Activated CD4-positive, CD25-positive, alpha-beta regulatory T cell treated with anti-CD3 and anti-CD28 coated beads, Interleukin-2, amount 50 U/mL, for 72 hours (primary cell): ENCODE data around the gene NKD2.

ENCODE experiments used
- DNase-seq: peaks from one replicate; pipeline ENCODE4 v3.0.0; 2021

NKD2 gene

GRCh38 chr5:1001406-1002270 is 7.0 kb upstream of the NKD2 start:
- DNase-seq, result peak; percentile 19

GRCh38 chr5:1002271-1002546 is 6.4 kb upstream of the NKD2 start:
- DNase-seq, result no peak

GRCh38 chr5:1002836-1003235 is 5.8 kb upstream of the NKD2 start:
- peak; percentile 11 for DNase-seq

- DNase-seq, result peak; percentile 24
Measured at GRCh38 chr5:1003296-1003937, 5.2 kb upstream of the NKD2 start.

DNA sequence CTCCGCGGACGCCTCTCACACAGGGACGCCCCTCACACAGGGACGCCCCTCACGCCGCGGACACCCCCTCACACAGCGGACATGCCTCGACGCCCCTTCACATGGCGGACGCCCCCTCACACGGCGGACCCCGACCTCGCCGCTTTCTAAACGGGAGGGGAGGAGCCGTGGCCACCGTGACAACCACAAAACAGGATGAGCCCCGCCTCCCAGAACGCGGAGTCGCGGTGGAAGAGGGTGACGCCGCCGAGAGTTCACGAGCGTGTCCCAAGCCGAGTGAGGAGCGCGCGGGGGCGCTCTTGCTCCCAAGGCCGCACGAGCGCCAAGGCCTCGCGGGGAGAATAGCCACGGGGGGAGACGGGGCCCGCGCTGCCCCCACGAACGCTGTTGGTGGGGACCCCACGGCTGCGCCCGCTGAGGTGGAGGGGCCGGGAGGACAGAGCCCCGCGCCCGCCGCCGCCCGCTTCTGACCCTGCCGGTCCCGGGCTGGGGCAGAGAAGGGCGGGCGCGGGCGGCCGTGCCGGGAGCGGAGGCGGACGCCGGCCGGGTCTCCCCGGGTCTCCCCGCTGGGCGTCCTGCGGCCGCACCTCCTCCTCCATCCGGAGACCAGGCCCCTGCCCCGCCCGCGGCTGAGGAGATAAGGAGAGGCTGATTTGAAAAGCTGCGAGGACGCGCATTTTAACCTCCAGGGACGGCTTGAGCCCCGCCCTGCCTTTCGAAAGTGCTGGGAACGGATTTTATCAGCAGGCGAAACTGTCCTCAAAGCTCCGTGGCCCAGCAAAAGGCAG is 3.9 kb upstream of the NKD2 start:
- DNase-seq, result peak; percentile 34

- DNase-seq, result peak; percentile 27
Measured at GRCh38 chr5:1005249-1005851, 3.3 kb upstream of the NKD2 start.

GRCh38 chr5:1005904-1006655 is 2.5 kb upstream of the NKD2 start:
- peak; percentile 29 for DNase-seq

DNA sequence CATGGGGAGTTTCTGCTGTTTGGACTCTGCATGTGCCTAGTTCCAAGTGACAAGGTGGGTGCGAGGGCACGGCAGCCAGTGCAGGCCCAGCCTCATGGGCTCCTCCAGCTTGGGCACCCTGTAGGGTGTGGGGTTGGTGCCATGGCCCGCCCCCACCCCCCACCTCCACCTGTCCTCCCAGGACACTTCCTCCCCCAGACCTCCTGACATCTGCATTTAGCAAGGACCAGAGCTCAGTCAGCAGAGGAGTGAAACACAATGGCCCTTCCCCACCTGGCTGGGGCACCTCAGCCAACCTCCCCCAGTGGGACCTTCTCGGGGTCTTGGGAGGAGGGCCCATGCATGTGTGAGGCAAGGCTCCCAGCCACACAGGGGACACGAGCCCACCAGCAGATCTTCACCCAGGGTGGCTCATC is 1.9 kb upstream of the NKD2 start:
- DNase-seq, result peak; percentile 22

DNA sequence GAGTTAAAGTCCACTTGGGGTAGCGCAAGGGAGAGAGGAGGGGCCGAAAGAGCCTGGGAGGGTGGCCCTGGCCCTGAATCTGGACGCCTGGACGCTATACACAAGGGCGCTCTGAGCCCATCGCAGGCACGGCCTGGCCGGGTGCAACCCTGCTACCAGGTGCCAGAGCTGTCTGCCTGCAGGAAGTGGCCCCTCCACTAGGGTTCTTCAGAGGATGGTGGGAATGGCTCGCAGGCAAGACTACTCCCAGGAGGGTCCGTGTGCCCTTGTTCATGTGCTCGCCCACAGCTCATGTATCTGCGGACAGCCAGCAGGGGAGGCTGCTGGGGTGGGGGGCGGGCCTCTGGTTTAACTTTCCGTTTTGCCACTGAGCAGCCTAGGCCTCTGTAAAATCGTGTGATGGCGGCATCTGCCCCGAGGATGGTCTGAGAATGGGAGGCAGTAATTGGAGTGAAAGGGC is 1.4 kb upstream of the NKD2 start:
- peak; percentile 20 for DNase-seq

DNA sequence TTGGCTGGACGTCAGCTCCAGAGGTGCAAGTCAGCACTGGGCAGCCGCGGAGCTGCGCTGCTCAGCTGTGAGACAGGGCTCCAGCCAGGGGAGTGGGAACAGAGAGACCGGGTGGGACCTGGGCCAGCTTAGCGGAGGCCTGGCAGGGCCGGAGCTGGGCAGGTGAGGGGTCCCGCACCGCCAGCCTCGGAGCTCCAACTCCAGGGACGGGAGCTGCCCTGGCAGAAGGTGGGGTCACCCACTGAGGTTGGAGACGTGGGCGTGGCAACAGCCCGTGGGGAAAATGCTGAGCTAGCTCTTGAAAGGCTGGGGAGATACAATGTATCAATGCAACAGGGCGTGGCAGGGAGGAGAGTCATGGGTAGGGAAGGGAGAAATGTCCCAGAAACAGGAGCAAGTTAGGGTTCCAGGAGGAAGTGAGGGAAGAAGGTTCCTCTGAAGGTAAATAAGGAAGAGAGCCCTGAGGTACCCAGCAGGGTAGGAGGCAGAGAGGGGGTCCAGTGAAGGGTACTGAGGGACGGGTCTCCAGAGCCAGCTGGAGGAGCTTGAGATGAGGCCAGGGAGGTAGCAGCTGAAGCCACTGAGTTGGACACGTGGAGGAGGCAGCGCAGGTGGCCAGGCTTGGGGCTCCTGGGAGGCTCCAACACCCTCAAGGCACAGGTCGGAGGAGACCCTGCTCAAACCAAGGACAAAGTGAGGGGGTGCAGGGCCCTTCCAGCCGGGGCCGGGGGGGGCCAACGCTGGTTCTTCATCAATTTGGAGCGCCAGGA is 736 bp upstream of the NKD2 start:
- DNase-seq, result peak; percentile 28

GRCh38 chr5:1009359-1010180 is 968 bp downstream of the NKD2 start:
- DNase-seq, result peak; percentile 25

GRCh38 chr5:1010181-1010510 is 1.5 kb downstream of the NKD2 start:
- peak; percentile 28 for DNase-seq

DNA sequence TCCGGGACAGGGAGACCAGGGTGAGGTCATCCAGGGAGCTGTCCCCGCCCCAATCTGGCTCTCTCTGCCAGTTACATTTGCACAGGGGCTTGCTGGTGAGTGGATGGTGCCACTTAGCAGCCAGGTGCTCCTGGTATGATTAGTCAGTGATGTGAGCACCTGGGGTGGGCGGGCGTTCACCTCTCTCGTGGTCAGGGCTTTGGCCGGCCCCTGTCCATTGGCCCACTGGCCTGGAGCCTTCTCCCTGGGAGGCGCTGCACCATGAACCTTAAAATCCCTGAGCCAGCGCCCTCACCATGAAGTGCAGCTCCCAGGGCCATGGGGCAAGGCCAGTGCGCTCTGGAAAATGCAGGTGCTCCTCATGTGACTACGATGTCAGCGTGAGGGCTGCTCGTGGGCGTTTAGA is 2.0 kb downstream of the NKD2 start:
- peak; percentile 21 for DNase-seq

DNA sequence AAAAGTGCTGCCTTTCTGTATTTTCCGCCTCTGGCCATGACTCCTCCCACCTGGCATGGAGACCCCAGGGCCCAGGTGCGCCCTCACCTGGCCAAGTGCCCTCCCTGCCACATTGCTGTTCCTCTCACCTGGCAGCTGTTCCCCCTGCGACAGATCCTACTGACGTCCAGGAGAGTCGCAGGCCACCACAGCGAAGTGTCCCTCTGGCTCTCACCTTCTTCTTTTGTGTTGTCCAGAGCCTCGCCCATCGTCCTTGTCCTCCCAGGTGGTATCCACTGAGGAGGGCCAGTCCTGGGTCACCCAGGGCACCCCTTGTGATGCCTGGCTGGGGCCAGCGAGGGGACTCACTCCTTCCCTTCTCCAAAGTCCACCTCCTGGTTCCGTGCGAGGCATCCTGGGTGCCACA is 2.6 kb downstream of the NKD2 start:
- peak; percentile 37 for DNase-seq

DNA sequence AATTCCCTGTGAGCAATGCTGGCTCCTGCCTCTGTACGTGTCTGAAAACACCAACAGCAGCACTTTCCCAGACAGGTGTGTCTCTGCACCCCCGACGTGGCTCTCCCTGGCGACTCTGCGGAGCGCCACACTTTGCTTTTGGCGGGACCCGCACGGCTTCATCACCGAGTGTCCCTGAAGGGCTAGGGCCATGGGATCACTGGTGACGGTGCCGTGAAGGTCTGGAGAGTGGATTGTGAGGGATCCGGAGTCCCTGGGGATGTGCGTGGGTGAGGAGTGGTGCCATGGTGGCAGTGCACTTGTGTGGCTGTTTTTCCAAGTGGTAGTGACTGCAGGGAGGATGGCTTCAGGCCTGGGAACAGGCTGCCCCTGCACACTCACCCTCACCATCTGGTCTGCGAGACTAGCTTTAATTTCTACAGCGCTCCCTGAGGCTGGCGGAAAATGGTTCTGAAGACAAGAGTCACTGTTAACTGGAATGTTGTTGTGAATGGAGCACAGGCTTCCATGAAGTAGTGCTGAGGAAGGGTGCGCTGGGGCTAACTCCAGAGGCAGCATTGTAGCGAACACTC is 3.2 kb downstream of the NKD2 start:
- DNase-seq, result peak; percentile 26

GRCh38 chr5:1012313-1012841 is 3.8 kb downstream of the NKD2 start:
- DNase-seq, result peak; percentile 17

- no peak for DNase-seq
Measured at GRCh38 chr5:1012900-1013237, 4.3 kb downstream of the NKD2 start.

DNA sequence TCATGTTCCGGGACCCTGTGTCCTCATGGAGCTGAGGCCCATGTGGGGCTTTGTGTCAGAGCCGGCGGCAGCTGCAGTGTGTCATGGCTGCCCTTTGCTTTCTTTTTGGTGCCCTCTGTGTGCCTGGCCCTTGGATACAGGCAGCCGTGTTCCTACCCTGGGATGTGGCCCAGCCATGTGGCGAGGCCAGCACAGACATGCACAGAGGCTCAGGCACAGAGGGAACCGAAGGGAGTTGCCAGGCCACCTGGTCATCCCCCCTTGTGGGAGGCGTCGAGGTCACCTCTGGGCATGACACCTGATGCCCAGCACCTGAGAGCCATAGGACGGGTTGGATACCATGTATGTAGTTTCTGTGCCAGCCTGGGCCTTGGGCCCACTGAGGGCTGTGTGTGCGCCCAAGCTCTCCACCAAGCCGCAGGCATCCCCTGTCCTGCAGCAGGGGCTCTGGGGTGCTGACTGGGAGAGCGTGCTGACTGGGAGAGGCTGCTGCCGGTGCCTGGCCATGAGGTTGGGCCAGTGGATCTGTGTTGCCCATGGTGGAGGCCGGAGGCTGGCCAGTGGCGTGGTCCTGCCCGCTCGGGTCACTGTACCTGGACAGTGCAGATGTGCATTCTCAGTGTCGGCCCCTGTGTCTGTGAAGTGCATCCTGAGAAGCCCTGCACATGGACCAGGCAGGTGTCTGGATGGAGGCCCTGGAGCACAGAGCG is 4.8 kb downstream of the NKD2 start:
- DNase-seq, result no peak

DNA sequence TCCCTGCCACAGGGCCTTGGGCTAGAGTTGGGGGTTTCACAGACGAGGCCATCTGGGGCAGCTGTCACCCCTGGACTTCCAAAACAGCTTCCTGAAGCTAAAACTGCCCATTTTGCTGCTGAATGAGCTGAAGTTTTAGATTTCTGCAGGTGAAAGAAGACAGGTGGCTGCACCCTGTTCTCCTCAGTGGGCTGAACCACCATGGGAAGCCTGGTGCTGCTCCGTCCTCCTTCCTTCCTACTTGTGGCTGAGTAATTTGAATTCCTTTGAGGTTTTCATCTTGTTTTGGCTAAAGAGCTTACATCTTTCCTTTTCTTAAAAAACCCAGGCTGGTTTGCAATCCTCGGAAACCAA is 5.3 kb downstream of the NKD2 start:
- no peak for DNase-seq

GRCh38 chr5:1014346-1014745 is 5.7 kb downstream of the NKD2 start:
- no peak for DNase-seq
